MCF 10A (cell line): ENCODE measurements around the gene SLC24A1. TPM values are rescaled to one million over a fixed set of nuclear protein-coding genes. Genes with fewer than 3 reads are reported as not detected.

Experiments
- BruUV-seq: library from RNA; stranded (reverse); fragments of 400-500 nt; replicated peaks from 2 replicates; lab custom pipeline; 2021; lab: Mats Ljungman, UMichigan
- CTCF ChIA-PET: fragments of 300-600 bp; sonication (Branson Sonifier 250); formaldehyde crosslinking; extraction: SDS; loops from one replicate; lab custom pipeline; 2021; ENCODE audit warnings: antibody characterized with exemption, inconsistent platforms; lab: Yijun Ruan, JAX
- POLR2A ChIA-PET: fragments of 300-600, 350-650 bp; sonication (Branson Sonifier 250); formaldehyde crosslinking; extraction: SDS; loops from one replicate; lab custom pipeline; 2020; ENCODE audit warnings: antibody characterized with exemption, inconsistent platforms; lab: Yijun Ruan, JAX
- DNase-seq: peaks from one replicate; pipeline ENCODE4 v3.0.0-alpha.2; 2018; ENCODE audit not compliant: unreplicated experiment
- H3K27ac Mint-ChIP-seq: one replicate; pipeline ENCODE4 v1.8.0; 2022; ENCODE audit warnings: mild to moderate bottlenecking, low read depth, mixed read lengths; ENCODE audit not compliant: unreplicated experiment
- H3K27me3 Mint-ChIP-seq: one replicate; pipeline ENCODE4 v1.8.0; 2022; ENCODE audit warnings: mixed read lengths; ENCODE audit not compliant: insufficient read depth, unreplicated experiment
- H3K36me3 Mint-ChIP-seq: one replicate; pipeline ENCODE4 v1.8.0; 2022; ENCODE audit warnings: mild to moderate bottlenecking, moderate library complexity, mixed read lengths; ENCODE audit not compliant: insufficient read depth, unreplicated experiment
- H3K4me1 Mint-ChIP-seq: one replicate; pipeline ENCODE4 v1.8.0; 2022; ENCODE audit warnings: mixed read lengths; ENCODE audit not compliant: insufficient read depth, unreplicated experiment
- H3K4me3 Mint-ChIP-seq: one replicate; pipeline ENCODE4 v1.8.0; 2022; ENCODE audit warnings: mild to moderate bottlenecking, moderate library complexity, mixed read lengths; ENCODE audit not compliant: unreplicated experiment
- H3K9me3 Mint-ChIP-seq: one replicate; pipeline ENCODE4 v1.8.0; 2022; ENCODE audit warnings: mixed read lengths; ENCODE audit not compliant: unreplicated experiment
- CTCF ChIP-seq: fragments of 200-600 bp; IDR thresholded peaks from one replicate; pipeline ENCODE4 v1.8.0; 2022; ENCODE audit warnings: antibody characterized with exemption, mild to moderate bottlenecking; ENCODE audit not compliant: unreplicated experiment
- intact Hi-C: fragments of 100-400 bp; cut with micrococcal nuclease; formaldehyde crosslinking; loops from 2 replicates; pipeline ENCODE4 v1.14.1; 2022
- total RNA-seq: library from RNA; stranded (reverse); gene quantifications from 2 replicates; pipeline ENCODE4 v1.2.3, GENCODE V29; 2022

Gene SLC24A1
- total RNA-seq, 1 experiment from 2014 or later: 8.2 TPM

GRCh38 chr15:65651042-65651322 lies 29.2 kb downstream of the SLC24A1 start:
- ChIA-PET CTCF (interaction anchor here (1.8 kb wide), 1 partner anchor 12 kb away, joined by 12 read pairs; no protein-coding TSS in a partner anchor), POLR2A (interaction anchor here (1.1 to 1.7 kb wide), 2 partner anchors 9 to 41 kb away, joined by 4 to 5 read pairs; no protein-coding TSS in a partner anchor)
- Mint-ChIP-seq H3K36me3 (peaks cover 20% of the 10 kb centered on the region), H3K4me3 (no peak overlapping the region), H3K27me3 (no peaks in the 10 kb centered on the region), H3K4me1 (peaks cover 26% of the 10 kb centered on the region), H3K9me3 (no peaks in the 10 kb centered on the region), H3K27ac (no peak overlapping the region)
- DNase-seq: no peak
- BruUV-seq: no TSS peak
- intact Hi-C loops: no loop called here
- TF ChIP-seq CTCF: no peak

DNA sequence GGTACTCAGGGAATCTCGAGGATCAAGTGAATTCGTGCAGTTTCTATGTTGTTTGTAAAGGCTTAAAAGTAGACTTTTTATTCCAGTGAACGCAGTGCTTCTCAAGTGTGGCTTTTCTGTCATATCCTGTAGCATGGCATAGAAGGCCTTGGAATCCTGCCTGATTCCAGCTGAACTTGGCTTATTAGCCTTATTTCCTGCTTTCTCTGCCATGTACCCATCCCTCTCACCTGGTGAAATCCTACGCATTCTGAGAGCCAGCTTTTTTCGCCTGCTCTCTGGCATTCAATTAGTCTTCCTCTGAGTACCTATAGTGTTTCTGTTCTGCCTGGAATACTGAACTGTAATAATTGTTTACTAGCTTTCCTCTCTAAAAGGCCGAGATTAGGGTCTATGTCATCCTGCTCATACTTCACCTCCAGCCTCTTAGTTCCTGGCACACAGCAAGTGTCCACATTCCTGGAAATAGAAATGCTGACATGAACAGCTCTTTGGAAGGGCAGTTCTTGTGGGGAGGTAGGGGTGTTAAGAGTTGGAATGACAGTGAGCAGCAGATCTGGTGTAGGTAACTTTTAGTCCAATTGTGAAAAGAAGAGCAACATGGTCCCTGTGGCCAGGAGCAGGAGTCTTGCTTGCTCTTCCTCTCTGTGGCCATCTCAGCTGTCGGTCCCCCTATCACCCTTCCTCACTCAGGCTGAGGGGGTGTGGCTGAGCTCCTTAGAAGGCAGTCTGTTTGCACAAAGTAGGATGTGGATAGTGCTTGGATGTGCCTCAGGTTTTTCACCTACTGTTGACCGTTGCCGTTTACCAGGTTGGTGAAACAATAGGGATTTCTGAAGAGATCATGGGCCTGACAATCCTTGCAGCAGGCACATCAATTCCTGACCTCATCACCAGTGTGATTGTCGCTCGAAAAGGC lies 30.4 kb downstream of the SLC24A1 start:
- no TSS peak for BruUV-seq
- no peak for DNase-seq
- CTCF ChIA-PET: interaction anchor here (0.6 to 1.8 kb wide), 3 partner anchors 11 to 230 kb away, joined by 3 to 12 read pairs (median 4); no protein-coding TSS in a partner anchor
- H3K36me3 Mint-ChIP-seq: peaks cover 25% of the 10 kb centered on the region
- POLR2A ChIA-PET: interaction anchor here (1.1 to 1.7 kb wide), 2 partner anchors 8 to 42 kb away, joined by 4 to 5 read pairs; no protein-coding TSS in a partner anchor
- intact Hi-C loops: no loop called here
- peak overlapping the region; percentile 80 for H3K27ac Mint-ChIP-seq
- H3K4me3 Mint-ChIP-seq: no peak overlapping the region
- peaks cover 26% of the 10 kb centered on the region for H3K4me1 Mint-ChIP-seq
- no peak for TF ChIP-seq CTCF
- no peaks in the 10 kb centered on the region for H3K9me3 Mint-ChIP-seq
- H3K27me3 Mint-ChIP-seq: no peaks in the 10 kb centered on the region

DNA sequence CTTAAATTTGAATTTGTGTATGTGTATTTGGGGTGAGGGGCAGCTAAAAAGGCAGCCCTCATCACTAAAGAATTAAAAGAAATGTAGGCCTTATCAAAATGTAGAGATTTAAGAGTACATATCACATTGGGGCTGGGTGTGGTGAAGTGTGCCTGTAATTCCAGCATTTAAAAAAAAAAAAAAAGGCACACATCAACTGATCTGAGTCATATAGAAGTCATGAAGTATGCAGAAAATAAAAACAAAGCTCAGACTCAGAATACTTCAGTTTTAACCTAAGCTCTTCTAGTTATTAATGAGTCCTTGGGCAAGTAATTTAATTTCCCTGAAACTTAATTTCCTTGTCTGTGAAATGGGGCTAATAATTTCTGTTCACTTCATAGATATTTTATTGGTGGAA lies 31.6 kb downstream of the SLC24A1 start:
- no peaks in the 10 kb centered on the region for H3K9me3 Mint-ChIP-seq
- intact Hi-C loops: no loop called here
- no peak for TF ChIP-seq CTCF
- peaks cover 26% of the 10 kb centered on the region for H3K4me1 Mint-ChIP-seq
- peak overlapping the region; percentile 80 for H3K27ac Mint-ChIP-seq
- H3K27me3 Mint-ChIP-seq: no peaks in the 10 kb centered on the region
- no peak overlapping the region for H3K4me3 Mint-ChIP-seq
- BruUV-seq: no TSS peak
- H3K36me3 Mint-ChIP-seq: peaks cover 28% of the 10 kb centered on the region
- CTCF ChIA-PET: interaction anchor here (1.3 to 1.9 kb wide), 2 partner anchors 15 to 176 kb away, joined by 3 to 11 read pairs; no protein-coding TSS in a partner anchor
- no peak for DNase-seq
- POLR2A ChIA-PET: interaction anchor here (0.7 to 1.3 kb wide), 5 partner anchors 58 to 1889 kb away, joined by 3 to 5 read pairs (median 3); partner anchors contain the start of gene MAP2K5
